Glutamatergic neuron (in vitro differentiated cells): ENCODE measurements around the gene NOLC1. TPM values are rescaled to one million over a fixed set of nuclear protein-coding genes. Genes with fewer than 3 reads are reported as not detected.

ENCODE experiments used
- DNase-seq: peaks from one replicate; pipeline ENCODE4 v3.0.0; 2022
- H3K27ac Mint-ChIP-seq: one replicate; pipeline ENCODE4 v1.8.0; 2020; ENCODE audit warnings: mild to moderate bottlenecking, mixed read lengths, inconsistent platforms; ENCODE audit not compliant: unreplicated experiment
- H3K27me3 Mint-ChIP-seq: one replicate; pipeline ENCODE4 v1.8.0; 2020; ENCODE audit warnings: mild to moderate bottlenecking, moderate library complexity, mixed read lengths, inconsistent platforms; ENCODE audit not compliant: unreplicated experiment
- H3K36me3 Mint-ChIP-seq: one replicate; pipeline ENCODE4 v1.8.0; 2020; ENCODE audit warnings: mild to moderate bottlenecking, mixed read lengths, inconsistent platforms; ENCODE audit not compliant: unreplicated experiment
- H3K4me1 Mint-ChIP-seq: one replicate; pipeline ENCODE4 v1.8.0; 2020; ENCODE audit warnings: mild to moderate bottlenecking, low read depth, mixed read lengths, inconsistent platforms; ENCODE audit not compliant: unreplicated experiment
- H3K4me3 Mint-ChIP-seq: one replicate; pipeline ENCODE4 v1.8.0; 2020; ENCODE audit warnings: mild to moderate bottlenecking, mixed read lengths, inconsistent platforms; ENCODE audit not compliant: unreplicated experiment
- H3K9me3 Mint-ChIP-seq: one replicate; pipeline ENCODE4 v1.8.0; 2020; ENCODE audit warnings: mild to moderate bottlenecking, moderate library complexity, mixed read lengths, inconsistent platforms; ENCODE audit not compliant: unreplicated experiment
- CTCF ChIP-seq: fragments of 200-600 bp; sonication (generic); IDR thresholded peaks from one replicate; pipeline ENCODE4 v1.5.0; 2021; ENCODE audit not compliant: partially characterized antibody, unreplicated experiment
- total RNA-seq: library from RNA; stranded (reverse); fragmentation: NEBNext Ultra II Directional; extraction: Animal tissue kit (Norgen Biotek cat#: 25700); gene quantifications from one replicate; pipeline ENCODE4 v1.2.1, GENCODE V29; 2021; ENCODE audit not compliant: unreplicated experiment

Gene NOLC1
- total RNA-seq, 1 donor from 2014 or later: 59.5 TPM

GRCh38 chr10:102132563-102133372 is 19.4 kb upstream of the NOLC1 start, which contains the start of gene PPRC1:
TSS of gene PPRC1 (plus strand) at chr10:102133040. CDS start at chr10:102133069, 29 bp downstream.
- peak; percentile 96 for TF ChIP-seq CTCF
- peak within 1 kb of the TSS; percentile 90 for H3K27ac Mint-ChIP-seq
- H3K36me3 Mint-ChIP-seq: no peaks in the 10 kb centered on the region
- H3K4me1 Mint-ChIP-seq: peaks cover 16% of the 10 kb centered on the region
- peak within 1 kb of the TSS; percentile 94 for H3K4me3 Mint-ChIP-seq
- DNase-seq: peak; percentile 97
- H3K27me3 Mint-ChIP-seq: peaks cover 5% of the 10 kb centered on the region
- peaks cover 8% of the 10 kb centered on the region for H3K9me3 Mint-ChIP-seq

- peaks cover 8% of the 10 kb centered on the region for H3K9me3 Mint-ChIP-seq
- no peak for TF ChIP-seq CTCF
- peaks cover 16% of the 10 kb centered on the region for H3K4me1 Mint-ChIP-seq
- peaks cover 5% of the 10 kb centered on the region for H3K27me3 Mint-ChIP-seq
- H3K36me3 Mint-ChIP-seq: no peaks in the 10 kb centered on the region
- H3K27ac Mint-ChIP-seq: peak overlapping the region; percentile 60
- peak; percentile 74 for DNase-seq
- peak overlapping the region; percentile 94 for H3K4me3 Mint-ChIP-seq
Measured at GRCh38 chr10:102133373-102134195, 18.6 kb upstream of the NOLC1 start.

- Mint-ChIP-seq H3K9me3 (peaks cover 8% of the 10 kb centered on the region), H3K36me3 (peaks cover 3% of the 10 kb centered on the region), H3K27me3 (peaks cover 6% of the 10 kb centered on the region), H3K4me3 (peak overlapping the region; percentile 94), H3K27ac (peak overlapping the region; percentile 60), H3K4me1 (peaks cover 16% of the 10 kb centered on the region)
- TF ChIP-seq CTCF: no peak
- DNase-seq: no peak
Measured at GRCh38 chr10:102134416-102134815, 17.8 kb upstream of the NOLC1 start.

GRCh38 chr10:102135956-102136526 is 16.1 kb upstream of the NOLC1 start:
- no peak for TF ChIP-seq CTCF
- no peak for DNase-seq
- Mint-ChIP-seq H3K27me3 (peaks cover 11% of the 10 kb centered on the region), H3K4me1 (peaks cover 16% of the 10 kb centered on the region), H3K9me3 (peaks cover 8% of the 10 kb centered on the region), H3K36me3 (peaks cover 3% of the 10 kb centered on the region), H3K27ac (peak overlapping the region; percentile 7), H3K4me3 (no peak overlapping the region)
